Heart left ventricle (tissue), 16 donors: ENCODE measurements around the gene APLP2. TPM values are rescaled to one million over a fixed set of nuclear protein-coding genes. Genes with fewer than 3 reads are reported as not detected.
A peak's percentile ranks its signal among the peaks of the same experiment; 100 is the strongest.

ENCODE experiments used
- ATAC-seq, 4 donors: fragments of 200-7000 bp; cut with Tn5 transposase; one replicate each; pipeline ENCODE4 v1.9.1; 2020 to 2022; ENCODE audit warnings: moderate library complexity in 4 of 4, mild to moderate bottlenecking in 3 of 4, moderate number of reproducible peaks in 1 of 4
- DNase-seq, 5 donors: peaks; one replicate each; pipeline ENCODE4 v3.0.0-alpha.2; 2020
- H3K27ac ChIP-seq, 12 donors: fragments of 200-600 bp; sonication (generic) in 4 of 12; one replicate each; pipeline versions ENCODE4 v1.5.0 to v1.8.0; 2016 to 2022; ENCODE audit warnings: mild to moderate bottlenecking in 2 of 12
- H3K27me3 ChIP-seq, 9 donors: fragments of 200-600 bp; sonication (generic) in 2 of 9; one replicate each; pipeline versions ENCODE4 v1.5.1 to v1.8.0; 2016 to 2022; ENCODE audit warnings: mild to moderate bottlenecking in 3 of 9
- H3K36me3 ChIP-seq, 9 donors: fragments of 200-600 bp; sonication (generic) in 2 of 9; one replicate each; pipeline versions ENCODE4 v1.5.0 to v1.8.0; 2018 to 2022; ENCODE audit warnings: mild to moderate bottlenecking in 2 of 9
- H3K4me1 ChIP-seq, 12 donors: fragments of 200-600 bp; sonication (generic) in 4 of 12; one replicate each; pipeline versions ENCODE4 v1.5.0 to v1.8.0; 2016 to 2022; ENCODE audit warnings: mild to moderate bottlenecking in 3 of 12
- H3K4me3 ChIP-seq, 12 donors: fragments of 200-600 bp; sonication (generic) in 4 of 12; one replicate each; pipeline versions ENCODE4 v1.5.0 to v1.8.0; 2017 to 2022; ENCODE audit warnings: mild to moderate bottlenecking in 9 of 12, moderate library complexity in 4 of 12
- H3K9me3 ChIP-seq, 12 donors: fragments of 200-600 bp; sonication (generic) in 4 of 12; one replicate each; pipeline versions ENCODE4 v1.5.0 to v1.8.0; 2016 to 2022; ENCODE audit warnings: mild to moderate bottlenecking in 1 of 12
- CTCF ChIP-seq, 12 donors: fragments of 200-600 bp; sonication (generic) in 4 of 12; IDR thresholded peaks; one replicate each; pipeline versions ENCODE4 v1.5.0 to v1.8.0; 2018 to 2022; ENCODE audit warnings: antibody characterized with exemption in 12 of 12, mild to moderate bottlenecking in 5 of 12
- POLR2A ChIP-seq, 2 donors: fragments of 450-650 bp; IDR thresholded peaks; one replicate each; pipeline ENCODE4 v1.6.1; 2017; ENCODE audit warnings: antibody characterized with exemption in 2 of 2, mild to moderate bottlenecking in 2 of 2, moderate library complexity in 2 of 2
- WGBS, 4 donors: extraction: QIAGEN DNeasy Blood & Tissue Kit in 2 of 4; methylation state at CpG; one replicate each; pipeline versions ENCODE4 v1.1.5 to v1.1.7; 2013 to 2018; 5-methylcytosine and 5-hydroxymethylcytosine counted together
- intact Hi-C, 10 donors: fragments of 100-400 bp; cut with DNase I; formaldehyde crosslinking; loops; one replicate each; pipeline versions ENCODE4 v1.11.1 to v1.14.2; 2022
- polyA plus RNA-seq, 2 donors: library from polyadenylated mRNA; stranded (reverse); fragments of 200-250 nt; gene quantifications; one replicate each; pipeline ENCODE4 v1.2.3, GENCODE V29; 2013
- total RNA-seq, 9 donors: library from RNA; depleted of rRNA in 2 of 9; stranded (reverse); fragments of >200 nt in 2 of 9; fragmentation: NEBNext Ultra II Directional in 3 of 9; extraction: Animal tissue kit (Norgen Biotek cat#: 25700) in 3 of 9; gene quantifications; one replicate each; pipeline versions ENCODE4 v1.1.0 to v1.2.4, GENCODE V29; 2016 to 2023
- donor health status: ischemic (EF 13 %, LVEDD 7.1; RV severe dilation, severe dysfunction).
- donor health status: healthy with polysubstance abuse.
- donor health status: DM: no; HTN: yes; CAD: no.
- donor health status: DM: no; HTN: no; CAD: no.
- donor health status: ischemic (EF 25% LVEDD 6.9; RV normal size, moderate dysfunction).
- donor health status: ischemic (EF 25% LVEDD 5.7; RV mildly dilated, moderate dysfunction).
- donor health status: healthy.
- donor health status: DM: yes; HTN: yes; CAD: no.
- donor health status: ischemic (EF 35%, LVEDD 5.7; RV mildly dilated, moderate dysfunction).
- donor health status: nonischemic (EF 11% LVEDD 7.7; RV severe dilation, severe dysfunction).
- donor health status: DM: yes; HTN: yes; CAD: no.
- donor health status: PGD.
- donor health status: ischemic (EF 29% LVEDD 5.4; RV normal size, mild dysfunction).
- donor health status: nonischemic (EF 23%, LVEDD 6.1; RV moderate dilation, normal function).

The APLP2 gene
- total and polyA plus RNA-seq, 11 donors, result 121 to 423 (median 325) TPM

- H3K4me1 ChIP-seq, result peaks cover 0 to 25% (median 13%) of the 10 kb centered on the region in 12 donors
- no peaks in the 10 kb centered on the region for H3K27me3 ChIP-seq
- no peaks in the 10 kb centered on the region for H3K9me3 ChIP-seq
- WGBS, 4 donors, result 88 to 95% (median 93%) methylated on average over 7 of the region's 7 CpGs
- peaks cover 0 to under 1% (median 0%) of the 10 kb centered on the region in 9 donors for H3K36me3 ChIP-seq
- TF ChIP-seq POLR2A (IDR thresholded peaks at IDR 0.05), result no peak
- no peak for TF ChIP-seq CTCF (IDR thresholded peaks at IDR 0.05)
- H3K27ac ChIP-seq, result no peak overlapping the region
- DNase-seq, result no peak
- intact Hi-C loops, result no loop called here
- no peak overlapping the region for H3K4me3 ChIP-seq
- no peak for ATAC-seq
Observed at GRCh38 chr11:130150790-130151189, 81.1 kb downstream of the APLP2 start.

- H3K4me3 ChIP-seq, result no peak overlapping the region
- no peak overlapping the region for H3K27ac ChIP-seq
- TF ChIP-seq CTCF (IDR thresholded peaks at IDR 0.05) (no peak), POLR2A (IDR thresholded peaks at IDR 0.05) (no peak)
- no peaks in the 10 kb centered on the region for H3K36me3 ChIP-seq
- intact Hi-C loops, result no loop called here
- no peak for DNase-seq
- H3K9me3 ChIP-seq, result no peaks in the 10 kb centered on the region
- 75 to 81% (median 79%) methylated on average over 1 of the region's 1 CpG for WGBS, 4 donors
- H3K4me1 ChIP-seq, result peaks cover 0 to 21% (median 9%) of the 10 kb centered on the region in 12 donors
- no peak for ATAC-seq
- no peaks in the 10 kb centered on the region for H3K27me3 ChIP-seq
Observed at GRCh38 chr11:130151196-130151595, 81.5 kb downstream of the APLP2 start.

GRCh38 chr11:130156108-130157022 is 86.7 kb downstream of the APLP2 start:
- no peak for TF ChIP-seq CTCF (IDR thresholded peaks at IDR 0.05)
- no peak for TF ChIP-seq POLR2A (IDR thresholded peaks at IDR 0.05)
- Histone ChIP-seq H3K4me1 (peaks cover 0 to 26% (median 5%) of the 10 kb centered on the region in 12 donors), H3K9me3 (no peaks in the 10 kb centered on the region), H3K27me3 (peaks cover 0 to 32% (median 21%) of the 10 kb centered on the region in 9 donors), H3K36me3 (no peaks in the 10 kb centered on the region), H3K4me3 (no peak overlapping the region), H3K27ac (no peak overlapping the region)
- 78 to 89% (median 88%) methylated on average over 11 of the region's 11 CpGs for WGBS, 4 donors
- intact Hi-C loops, result no loop called here
- ATAC-seq, result peak in 2 of 4 donors; percentile 13 to 33
- no peak for DNase-seq

- DNase-seq (no peak), ATAC-seq (no peak)
- intact Hi-C loops, result no loop called here
- Histone ChIP-seq H3K4me1 (peaks cover 0 to 34% (median 6%) of the 10 kb centered on the region in 12 donors), H3K27ac (no peak overlapping the region), H3K4me3 (no peak overlapping the region), H3K36me3 (no peaks in the 10 kb centered on the region), H3K9me3 (no peaks in the 10 kb centered on the region), H3K27me3 (peaks cover 0 to 34% (median 22%) of the 10 kb centered on the region in 9 donors)
- WGBS, 4 donors, result 71 to 91% (median 87%) methylated on average over 8 of the region's 8 CpGs
- TF ChIP-seq CTCF (IDR thresholded peaks at IDR 0.05) (no peak), POLR2A (IDR thresholded peaks at IDR 0.05) (no peak)
Observed at GRCh38 chr11:130157101-130157500, 87.4 kb downstream of the APLP2 start.
